HG03469 (cell line): Measurements from ENCODE around the gene NPAS3.

Experiments used
- ATAC-seq: cut with Tn5 transposase; IDR thresholded peaks from one replicate; pipeline ENCODE4 v1.9.1; 2021; ENCODE audit warnings: mild to moderate bottlenecking, moderate library complexity, moderate number of reproducible peaks; ENCODE audit not compliant: unreplicated experiment

The NPAS3 gene

GRCh38 chr14:33163600-33163999, 224.9 kb downstream of the NPAS3 start:
- no peak for ATAC-seq

- no peak for ATAC-seq
These were observed 226.7 kb downstream of the NPAS3 start for GRCh38 chr14:33165144-33165925.

GRCh38 chr14:33165926-33166289, 227.2 kb downstream of the NPAS3 start:
- ATAC-seq: no peak

GRCh38 chr14:33175951-33176350, 237.3 kb downstream of the NPAS3 start:
- ATAC-seq: no peak

- no peak for ATAC-seq
These were observed 245.9 kb downstream of the NPAS3 start for GRCh38 chr14:33184587-33184986.

GRCh38 chr14:33186656-33187055, 248.0 kb downstream of the NPAS3 start:
- no peak for ATAC-seq

GRCh38 chr14:33188880-33189279, 250.2 kb downstream of the NPAS3 start:
- no peak for ATAC-seq

GRCh38 chr14:33191855-33192254, 253.2 kb downstream of the NPAS3 start:
- no peak for ATAC-seq

GRCh38 chr14:33194551-33194950, 255.9 kb downstream of the NPAS3 start:
- ATAC-seq: no peak

GRCh38 chr14:33198684-33199083, 260.0 kb downstream of the NPAS3 start:
- no peak for ATAC-seq

GRCh38 chr14:33201116-33201515, 262.4 kb downstream of the NPAS3 start:
- ATAC-seq: no peak

GRCh38 chr14:33206981-33207380, 268.3 kb downstream of the NPAS3 start:
- ATAC-seq: no peak

GRCh38 chr14:33207467-33208017, 268.9 kb downstream of the NPAS3 start:
- no peak for ATAC-seq

GRCh38 chr14:33210311-33210710, 271.6 kb downstream of the NPAS3 start:
- no peak for ATAC-seq

GRCh38 chr14:33218026-33218425, 279.3 kb downstream of the NPAS3 start:
- no peak for ATAC-seq

GRCh38 chr14:33219957-33220356, 281.3 kb downstream of the NPAS3 start:
- ATAC-seq: no peak

GRCh38 chr14:33229269-33229929, 290.7 kb downstream of the NPAS3 start:
- no peak for ATAC-seq

GRCh38 chr14:33230021-33230420, 291.3 kb downstream of the NPAS3 start:
- ATAC-seq: no peak

GRCh38 chr14:33232031-33232430, 293.4 kb downstream of the NPAS3 start:
- no peak for ATAC-seq

GRCh38 chr14:33237115-33237740, 298.5 kb downstream of the NPAS3 start:
- no peak for ATAC-seq

GRCh38 chr14:33239465-33239864, 300.8 kb downstream of the NPAS3 start:
- ATAC-seq: no peak

- no peak for ATAC-seq
These were observed 301.8 kb downstream of the NPAS3 start for GRCh38 chr14:33240466-33240865.
